Endothelial cell of umbilical vein (primary cell): ENCODE results near the gene M1AP. TPM values are rescaled to one million over a fixed set of nuclear protein-coding genes. Genes with fewer than 3 reads are reported as not detected.

Experiments used
- BruUV-seq: library from RNA; stranded (reverse); fragments of 400-500 nt; replicated peaks from 2 replicates; lab custom pipeline; 2021; lab: Mats Ljungman, UMichigan
- CTCF ChIA-PET: fragments of 300-600, 350-600 bp; sonication (Branson Sonifier 250); formaldehyde crosslinking; loops from one replicate; lab custom pipeline; 2021; ENCODE audit warnings: antibody characterized with exemption, inconsistent platforms; lab: Charles Lee
- POLR2A ChIA-PET: fragments of 300-600, 350-600 bp; sonication (Branson Sonifier 250); formaldehyde crosslinking; loops from one replicate; lab custom pipeline; 2021; ENCODE audit warnings: antibody characterized with exemption, inconsistent platforms; lab: Charles Lee
- DNase-seq: peaks from one replicate; pipeline ENCODE4 v3.0.0-alpha.2; 2011; ENCODE audit warnings: low read depth, low spot score
- FAIRE-seq: peaks from 2 replicates; lab custom pipeline; 2011; peaks lifted over from hg19 to GRCh38; lab: Jason Lieb, UNC
- H2AFZ ChIP-seq: 2 replicates; pipeline ENCODE4 v1.6.0; 2012; ENCODE audit warnings: low read depth, low read length, control low read depth, inconsistent platforms
- H3K27ac ChIP-seq: 2 replicates; pipeline ENCODE4 v1.5.1; 2011; ENCODE audit warnings: low read depth, mild to moderate bottlenecking, control low read depth, low read length, moderate library complexity; ENCODE audit not compliant: insufficient read depth
- H3K27me3 ChIP-seq, 2 experiments: 2 replicates each; pipeline versions ENCODE4 v1.6.0 to v1.6.1; 2011; ENCODE audit warnings: low read length in 2 of 2, mixed read lengths in 1 of 2; ENCODE audit not compliant: control insufficient read depth in 2 of 2, insufficient read depth in 2 of 2
- H3K36me3 ChIP-seq, 2 experiments: 2 replicates in 1 of 2; 3 replicates in 1 of 2; pipeline ENCODE4 v1.5.1; 2011; ENCODE audit warnings: low read length in 2 of 2, mild to moderate bottlenecking in 1 of 2, moderate library complexity in 1 of 2; ENCODE audit not compliant: control insufficient read depth in 2 of 2, insufficient read depth in 2 of 2; ENCODE audit errors: extremely low read depth in 1 of 2
- H3K4me1 ChIP-seq: 3 replicates; pipeline ENCODE4 v1.5.1; 2011; ENCODE audit warnings: mild to moderate bottlenecking, low read length; ENCODE audit not compliant: control insufficient read depth, insufficient read depth; ENCODE audit errors: extremely low read depth
- H3K4me2 ChIP-seq: 2 replicates; pipeline ENCODE4 v1.6.1; 2011; ENCODE audit warnings: low read length, control low read depth, mixed read lengths; ENCODE audit not compliant: insufficient read depth
- H3K4me3 ChIP-seq, 3 experiments: fragments of 200-600 bp in 1 of 3; sonication (generic), shearing (Covaris generic) in 1 of 3; replicated peaks in 1 of 3; 2 replicates each; pipeline ENCODE4 v1.5.1; 2011 to 2016; ENCODE audit warnings: control low read depth in 3 of 3, low read length in 3 of 3, mild to moderate bottlenecking in 2 of 3, inconsistent platforms in 1 of 3, low read depth in 1 of 3, moderate library complexity in 1 of 3; ENCODE audit not compliant: insufficient read depth in 1 of 3
- H3K79me2 ChIP-seq: 2 replicates; pipeline ENCODE4 v1.6.0; 2012; ENCODE audit warnings: low read length, inconsistent platforms; ENCODE audit not compliant: control insufficient read depth, insufficient read depth
- H3K9ac ChIP-seq: replicated peaks from 2 replicates; pipeline ENCODE3; 2011; ENCODE audit warnings: low read length, control low read depth; ENCODE audit not compliant: insufficient read depth; ENCODE audit errors: extremely low read depth
- H3K9me1 ChIP-seq: replicated peaks from 3 replicates; pipeline ENCODE4 v1.6.0; 2011; ENCODE audit warnings: mild to moderate bottlenecking, low read length; ENCODE audit not compliant: control insufficient read depth, insufficient read depth; ENCODE audit errors: extremely low read depth
- H3K9me3 ChIP-seq: replicated peaks from 2 replicates; pipeline ENCODE4 v1.5.1; 2012; ENCODE audit warnings: low read length, inconsistent platforms; ENCODE audit not compliant: control insufficient read depth, insufficient read depth
- H4K20me1 ChIP-seq: replicated peaks from 2 replicates; pipeline ENCODE3; 2011; ENCODE audit warnings: mild to moderate bottlenecking, low read length; ENCODE audit not compliant: control insufficient read depth, insufficient read depth; ENCODE audit errors: extremely low read depth
- EZH2 ChIP-seq: IDR thresholded peaks from 2 replicates; pipeline ENCODE4 v1.6.1; 2012; ENCODE audit warnings: borderline replicate concordance, low read depth, mild to moderate bottlenecking, moderate library complexity, low read length, inconsistent platforms; ENCODE audit not compliant: severe bottlenecking
- FOS ChIP-seq: IDR thresholded peaks from 2 replicates; pipeline ENCODE4 v1.6.1; 2011; ENCODE audit warnings: mild to moderate bottlenecking, low read length, moderate library complexity, borderline replicate concordance; ENCODE audit not compliant: insufficient read depth
- GATA2 ChIP-seq: IDR thresholded peaks from 2 replicates; pipeline ENCODE4 v1.7.0; 2011; ENCODE audit warnings: low read depth, mild to moderate bottlenecking, moderate library complexity, mixed read lengths, low read length; ENCODE audit not compliant: insufficient read length, insufficient read depth
- JUN ChIP-seq: IDR thresholded peaks from 2 replicates; pipeline ENCODE4 v1.6.1; 2011; ENCODE audit warnings: borderline replicate concordance, low read depth; ENCODE audit not compliant: insufficient read length, insufficient read depth
- MYC ChIP-seq: IDR thresholded peaks from one replicate; pipeline ENCODE4 v1.6.1; 2011; ENCODE audit warnings: mild to moderate bottlenecking, low read depth, low read length
- POLR2A ChIP-seq: IDR thresholded peaks from 2 replicates; pipeline ENCODE4 v1.6.1; 2012; ENCODE audit warnings: low read depth, mild to moderate bottlenecking, control low read depth, low read length
- POLR2AphosphoS5 ChIP-seq: IDR thresholded peaks from 2 replicates; pipeline ENCODE4 v1.6.1; 2012; ENCODE audit warnings: low read depth, mild to moderate bottlenecking, control low read depth, low read length, moderate library complexity; ENCODE audit not compliant: insufficient read depth
- dilution Hi-C: fragments of 300-500 bp; cut with MboI; formaldehyde crosslinking; loops from one replicate; pipeline ENCODE4 v1.15.0; 2019; ENCODE audit warnings: low sequenced_read_pairs; ENCODE audit not compliant: extremely low pct_ligation_motif_present
- intact Hi-C: fragments of 100-400 bp; cut with micrococcal nuclease; formaldehyde crosslinking; loops from one replicate; pipeline ENCODE4 v1.10.0; 2022
- polyA plus RNA-seq, 4 experiments: library from polyadenylated mRNA; depleted of rRNA in 3 of 4; stranded (reverse) in 3 of 4; unstranded in 1 of 4; fragments of >200 nt; gene quantifications; 2 replicates each; pipeline versions ENCODE4 v1.2.1 to v1.2.3, GENCODE V29; 2011 to 2012; ENCODE audit warnings: missing spikeins in 1 of 4
- total RNA-seq: library from RNA; stranded (reverse); gene quantifications from 2 replicates; pipeline ENCODE4 v1.2.3, GENCODE V29; 2021
- TF ChIP-seq, protein P1 (sequence below): IDR thresholded peaks from 2 replicates; pipeline ENCODE4 v1.6.1; 2011; ENCODE audit not compliant: insufficient read depth, insufficient read length
- TF ChIP-seq, protein P2 (sequence below), 2 donors: IDR thresholded peaks; 1 replicate in 1 of 2; 2 replicates in 1 of 2; pipeline ENCODE4 v1.5.1; 2011; ENCODE audit warnings: low read length in 2 of 2, mild to moderate bottlenecking in 2 of 2, moderate library complexity in 2 of 2, control low read depth in 1 of 2, inconsistent platforms in 1 of 2, low read depth in 1 of 2; ENCODE audit not compliant: insufficient read depth in 1 of 2; ENCODE audit errors: extremely low read depth in 1 of 2

The M1AP gene
- total and polyA plus RNA-seq, 2 donors (not counting 3 experiments of a cell fraction or from before 2014, with no cell fraction given): 0.04 TPM; not detected in 1

GRCh38 chr2:74577448-74577847 is 70.7 kb downstream of the M1AP start:
- no peaks in the 10 kb centered on the region for H3K79me2 ChIP-seq
- H3K9me3 ChIP-seq: no peaks in the 10 kb centered on the region
- H3K4me3 ChIP-seq: no peak overlapping the region
- H4K20me1 ChIP-seq: no peaks in the 10 kb centered on the region
- FAIRE-seq (peak; percentile 70), DNase-seq (no peak)
- dilution Hi-C loops: no loop called here
- peak overlapping the region; percentile 28 for H2AFZ ChIP-seq
- no peak overlapping the region for H3K27ac ChIP-seq
- no peaks in the 10 kb centered on the region for H3K36me3 ChIP-seq
- ChIA-PET CTCF (interaction anchor here (1.3 kb wide), 1 partner anchor 10 kb away, joined by 5 read pairs; no protein-coding TSS in a partner anchor), POLR2A (no interaction called here)
- no peak for TF ChIP-seq EZH2
- TF ChIP-seq GATA2: no peak
- TF ChIP-seq POLR2A: no peak
- TF ChIP-seq, protein P1, sequence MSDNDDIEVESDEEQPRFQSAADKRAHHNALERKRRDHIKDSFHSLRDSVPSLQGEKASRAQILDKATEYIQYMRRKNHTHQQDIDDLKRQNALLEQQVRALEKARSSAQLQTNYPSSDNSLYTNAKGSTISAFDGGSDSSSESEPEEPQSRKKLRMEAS: no peak
- no peak for TF ChIP-seq MYC
- no peak for TF ChIP-seq JUN
- TF ChIP-seq FOS: no peak
- no peak for TF ChIP-seq POLR2AphosphoS5
- TF ChIP-seq, protein P2, sequence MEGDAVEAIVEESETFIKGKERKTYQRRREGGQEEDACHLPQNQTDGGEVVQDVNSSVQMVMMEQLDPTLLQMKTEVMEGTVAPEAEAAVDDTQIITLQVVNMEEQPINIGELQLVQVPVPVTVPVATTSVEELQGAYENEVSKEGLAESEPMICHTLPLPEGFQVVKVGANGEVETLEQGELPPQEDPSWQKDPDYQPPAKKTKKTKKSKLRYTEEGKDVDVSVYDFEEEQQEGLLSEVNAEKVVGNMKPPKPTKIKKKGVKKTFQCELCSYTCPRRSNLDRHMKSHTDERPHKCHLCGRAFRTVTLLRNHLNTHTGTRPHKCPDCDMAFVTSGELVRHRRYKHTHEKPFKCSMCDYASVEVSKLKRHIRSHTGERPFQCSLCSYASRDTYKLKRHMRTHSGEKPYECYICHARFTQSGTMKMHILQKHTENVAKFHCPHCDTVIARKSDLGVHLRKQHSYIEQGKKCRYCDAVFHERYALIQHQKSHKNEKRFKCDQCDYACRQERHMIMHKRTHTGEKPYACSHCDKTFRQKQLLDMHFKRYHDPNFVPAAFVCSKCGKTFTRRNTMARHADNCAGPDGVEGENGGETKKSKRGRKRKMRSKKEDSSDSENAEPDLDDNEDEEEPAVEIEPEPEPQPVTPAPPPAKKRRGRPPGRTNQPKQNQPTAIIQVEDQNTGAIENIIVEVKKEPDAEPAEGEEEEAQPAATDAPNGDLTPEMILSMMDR (IDR thresholded peaks at IDR 0.05; ENCODE audit: extremely low read depth in 1 of 2, insufficient read depth in 1 of 2, low read depth in 1 of 2, low read length in 2 of 2): no peak
- no peaks in the 10 kb centered on the region for H3K9me1 ChIP-seq
- H3K27me3 ChIP-seq: peaks cover 5 to 6% of the 10 kb centered on the region in 2 experiments
- no TSS peak for BruUV-seq
- no peak overlapping the region for H3K4me2 ChIP-seq
- H3K4me1 ChIP-seq: peaks cover 7% of the 10 kb centered on the region
- intact Hi-C loops: no loop called here
- H3K9ac ChIP-seq: no peak overlapping the region
